ENCODE measurements around the gene OLIG3.

- TF ChIP-seq CTCF (IDR thresholded peaks at IDR 0.05) (no peak), POLR2A (IDR thresholded peaks at IDR 0.05) (no peak)
These were observed 19.1 kb downstream of the OLIG3 start for GRCh38 chr6:137475103-137475502.
